Gastroesophageal sphincter (tissue), 3 donors: ENCODE measurements around the gene EVPL.

Experiments
- EP300 ChIP-seq: sonication (generic); formaldehyde crosslinking; IDR thresholded peaks from one replicate; pipeline ENCODE4 v1.6.1; 2017; ENCODE audit warnings: antibody characterized with exemption, mild to moderate bottlenecking
- POLR2A ChIP-seq, 2 donors: fragments of 450-650 bp; IDR thresholded peaks; one replicate each; pipeline ENCODE4 v1.6.1; 2017; ENCODE audit warnings: antibody characterized with exemption in 2 of 2, mild to moderate bottlenecking in 2 of 2, moderate library complexity in 1 of 2
- POLR2AphosphoS5 ChIP-seq: sonication (generic); formaldehyde crosslinking; IDR thresholded peaks from one replicate; pipeline ENCODE4 v1.6.1; 2017; ENCODE audit warnings: antibody characterized with exemption
- TF ChIP-seq, protein P1 (sequence below), 4 experiments: fragments of 200-600 bp in 2 of 4; fragments of 450-650 bp in 2 of 4; sonication (generic) in 1 of 4; IDR thresholded peaks; one replicate each; pipeline ENCODE4 v1.5.1; 2017 to 2019; ENCODE audit warnings: antibody characterized with exemption in 4 of 4, mild to moderate bottlenecking in 2 of 4, moderate library complexity in 2 of 4

DNA sequence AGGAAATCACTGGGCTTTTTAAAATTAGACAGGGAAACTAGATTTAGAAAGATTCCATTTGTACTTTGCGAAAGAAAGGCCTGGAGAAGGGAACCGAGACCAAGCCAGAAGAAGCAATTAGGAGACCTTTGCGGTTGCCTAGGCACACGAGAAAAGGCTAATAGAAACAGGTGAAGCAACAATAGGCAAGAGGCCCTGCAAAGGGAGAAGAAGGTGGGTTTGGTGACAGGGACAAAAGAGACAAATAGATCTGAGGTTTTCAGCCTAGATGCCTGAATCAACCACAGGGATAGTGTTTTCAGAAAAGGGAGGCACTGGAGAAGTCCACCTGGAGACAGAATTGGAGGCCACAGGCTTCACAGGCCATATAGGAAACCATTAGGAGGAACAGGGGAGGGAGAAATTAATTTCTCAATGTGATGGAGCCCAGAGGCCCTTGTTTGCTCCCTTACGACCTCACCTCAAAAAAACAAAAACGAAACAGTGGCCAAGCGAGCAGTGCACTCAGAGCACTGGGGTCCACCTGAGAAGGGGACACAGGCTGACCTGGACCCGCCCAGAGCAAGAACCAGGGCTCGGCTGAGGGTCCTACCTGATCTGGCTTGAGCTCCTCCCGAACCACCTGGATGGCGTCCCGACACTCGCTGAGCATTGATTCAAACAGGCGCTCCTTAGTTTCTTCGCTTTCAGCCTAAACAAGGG is 22.9 kb upstream of the EVPL start:
- TF ChIP-seq, protein P1, sequence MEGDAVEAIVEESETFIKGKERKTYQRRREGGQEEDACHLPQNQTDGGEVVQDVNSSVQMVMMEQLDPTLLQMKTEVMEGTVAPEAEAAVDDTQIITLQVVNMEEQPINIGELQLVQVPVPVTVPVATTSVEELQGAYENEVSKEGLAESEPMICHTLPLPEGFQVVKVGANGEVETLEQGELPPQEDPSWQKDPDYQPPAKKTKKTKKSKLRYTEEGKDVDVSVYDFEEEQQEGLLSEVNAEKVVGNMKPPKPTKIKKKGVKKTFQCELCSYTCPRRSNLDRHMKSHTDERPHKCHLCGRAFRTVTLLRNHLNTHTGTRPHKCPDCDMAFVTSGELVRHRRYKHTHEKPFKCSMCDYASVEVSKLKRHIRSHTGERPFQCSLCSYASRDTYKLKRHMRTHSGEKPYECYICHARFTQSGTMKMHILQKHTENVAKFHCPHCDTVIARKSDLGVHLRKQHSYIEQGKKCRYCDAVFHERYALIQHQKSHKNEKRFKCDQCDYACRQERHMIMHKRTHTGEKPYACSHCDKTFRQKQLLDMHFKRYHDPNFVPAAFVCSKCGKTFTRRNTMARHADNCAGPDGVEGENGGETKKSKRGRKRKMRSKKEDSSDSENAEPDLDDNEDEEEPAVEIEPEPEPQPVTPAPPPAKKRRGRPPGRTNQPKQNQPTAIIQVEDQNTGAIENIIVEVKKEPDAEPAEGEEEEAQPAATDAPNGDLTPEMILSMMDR (IDR thresholded peaks at IDR 0.05), result no peak
- TF ChIP-seq POLR2AphosphoS5 (no peak), POLR2A (IDR thresholded peaks at IDR 0.05) (no peak), EP300 (no peak)
